B cell (primary cell): ENCODE measurements around the gene ZBTB7A. TPM values are rescaled to one million over a fixed set of nuclear protein-coding genes. Genes with fewer than 3 reads are reported as not detected.

Source experiments
- ATAC-seq: fragments of 200-7000 bp; cut with Tn5 transposase; one replicate; pipeline ENCODE4 v1.10.0; 2021; ENCODE audit warnings: low read depth, mild to moderate bottlenecking, moderate number of reproducible peaks, moderate library complexity
- CTCF ChIA-PET: fragments of 350-600 bp; sonication (Branson Sonifier 250); formaldehyde crosslinking; loops from one replicate; lab custom pipeline; 2021; ENCODE audit warnings: antibody characterized with exemption, inconsistent platforms; lab: Charles Lee
- POLR2A ChIA-PET: fragments of 350-600 bp; sonication (Branson Sonifier 250); formaldehyde crosslinking; loops from one replicate; lab custom pipeline; 2021; ENCODE audit warnings: antibody characterized with exemption; lab: Charles Lee
- DNase-seq: peaks from one replicate; pipeline ENCODE4 v3.0.0; 2013
- H2AFZ ChIP-seq: 2 replicates; pipeline ENCODE4 v1.6.1; 2012; ENCODE audit warnings: mild to moderate bottlenecking, low read depth, low read length; ENCODE audit not compliant: insufficient read depth, poor library complexity, severe bottlenecking
- H3K27ac ChIP-seq, 2 donors: 1 replicate in 1 of 2; 2 replicates in 1 of 2; pipeline ENCODE4 v1.5.1; 2012 to 2013; ENCODE audit warnings: low read length in 2 of 2, mild to moderate bottlenecking in 2 of 2, moderate library complexity in 1 of 2
- H3K27me3 ChIP-seq, 4 experiments: fragments of 200-600 bp in 1 of 4; sonication (generic) in 1 of 4; replicated peaks in 1 of 4; 1 replicate in 2 of 4; 2 replicates in 2 of 4; pipeline versions ENCODE4 v1.6.1 to v1.7.0; 2013 to 2016; ENCODE audit warnings: low read length in 3 of 4, mild to moderate bottlenecking in 2 of 4, mixed read lengths in 1 of 4, moderate library complexity in 1 of 4; ENCODE audit not compliant: insufficient read depth in 4 of 4, control insufficient read depth in 3 of 4; ENCODE audit errors: control extremely low read depth in 1 of 4
- H3K36me3 ChIP-seq, 2 experiments: replicated peaks in 1 of 2; 1 replicate in 1 of 2; 2 replicates in 1 of 2; pipeline versions ENCODE4 v1.6.1 to v1.7.1; 2013; ENCODE audit warnings: low read length in 1 of 2; ENCODE audit not compliant: insufficient read depth in 2 of 2, control insufficient read depth in 1 of 2; ENCODE audit errors: control extremely low read depth in 1 of 2, extremely low read depth in 1 of 2
- H3K4me1 ChIP-seq, 2 donors: fragments of 200-600 bp in 1 of 2; sonication (generic) in 1 of 2; 1 replicate in 1 of 2; 2 replicates in 1 of 2; pipeline versions ENCODE4 v1.5.1 to v1.6.1; 2013 to 2017; ENCODE audit warnings: low read length in 2 of 2; ENCODE audit not compliant: control insufficient read depth in 2 of 2, insufficient read depth in 2 of 2
- H3K4me2 ChIP-seq: replicated peaks from 2 replicates; pipeline ENCODE3; 2012; ENCODE audit warnings: mild to moderate bottlenecking, low read depth, low read length; ENCODE audit not compliant: poor library complexity, severe bottlenecking
- H3K4me3 ChIP-seq, 5 experiments: fragments of 200-600 bp in 1 of 5; sonication (generic) in 1 of 5; 1 replicate in 3 of 5; 2 replicates in 2 of 5; pipeline versions ENCODE4 v1.5.1 to v1.7.0; 2011 to 2016; ENCODE audit warnings: low read length in 4 of 5, mild to moderate bottlenecking in 4 of 5, low read depth in 2 of 5, control low read depth in 1 of 5, moderate library complexity in 1 of 5; ENCODE audit not compliant: insufficient read depth in 1 of 5; ENCODE audit errors: control extremely low read depth in 1 of 5, extremely low read depth in 1 of 5
- H3K79me2 ChIP-seq: fragments of 200-600 bp; sonication (generic); one replicate; pipeline ENCODE4 v1.6.0; 2016; ENCODE audit warnings: low read length; ENCODE audit not compliant: control insufficient read depth, insufficient read depth
- H3K9ac ChIP-seq: fragments of 200-600 bp; sonication (generic); 2 replicates; pipeline ENCODE4 v1.6.1; 2017; ENCODE audit warnings: mild to moderate bottlenecking, low read length, moderate library complexity
- H3K9me3 ChIP-seq, 3 donors: one replicate each; pipeline versions ENCODE4 v1.6.1 to v1.7.1; 2013; ENCODE audit warnings: low read length in 2 of 3; ENCODE audit not compliant: control insufficient read depth in 2 of 3, insufficient read depth in 1 of 3; ENCODE audit errors: control extremely low read depth in 1 of 3
- H4K20me1 ChIP-seq: 2 replicates; pipeline ENCODE4 v1.6.0; 2012; ENCODE audit warnings: mild to moderate bottlenecking, low read length; ENCODE audit not compliant: insufficient read depth, control insufficient read depth, poor library complexity, severe bottlenecking
- H3K27ac Mint-ChIP-seq: one replicate; pipeline ENCODE4 v1.8.0; 2021; ENCODE audit warnings: mixed read lengths
- H3K27me3 Mint-ChIP-seq: one replicate; pipeline ENCODE4 v1.8.0; 2021; ENCODE audit warnings: mixed read lengths
- H3K4me1 Mint-ChIP-seq: one replicate; pipeline ENCODE4 v1.8.0; 2021; ENCODE audit warnings: mixed read lengths
- H3K4me3 Mint-ChIP-seq: one replicate; pipeline ENCODE4 v1.8.0; 2021; ENCODE audit warnings: mixed read lengths
- H3K9me3 Mint-ChIP-seq: one replicate; pipeline ENCODE4 v1.8.0; 2022; ENCODE audit warnings: mixed read lengths; ENCODE audit not compliant: insufficient read depth
- CTCF ChIP-seq: fragments of 200-600 bp; IDR thresholded peaks from one replicate; pipeline ENCODE4 v1.8.0; 2022; ENCODE audit warnings: antibody characterized with exemption, mild to moderate bottlenecking
- EZH2 ChIP-seq: IDR thresholded peaks from 2 replicates; pipeline ENCODE4 v1.6.1; 2012; ENCODE audit warnings: borderline replicate concordance, low read depth, mild to moderate bottlenecking, moderate library complexity, low read length; ENCODE audit not compliant: insufficient read depth, poor library complexity, severe bottlenecking
- WGBS: methylation state at CpG from one replicate; pipeline ENCODE4 v1.1.5; 2013; ENCODE audit warnings: missing lambda C conversion rate; ENCODE audit not compliant: insufficient coverage; 5-methylcytosine and 5-hydroxymethylcytosine counted together
- intact Hi-C: fragments of 100-400 bp; cut with micrococcal nuclease; formaldehyde crosslinking; loops from one replicate; pipeline ENCODE4 v1.10.0; 2022
- polyA plus RNA-seq: library from polyadenylated mRNA; depleted of rRNA; stranded (reverse); fragments of >200 nt; gene quantifications from 2 replicates; pipeline ENCODE4 v1.2.3, GENCODE V29; 2012
- total RNA-seq, 2 donors: library from RNA; stranded (reverse); fragments of 120-200 nt in 1 of 2; gene quantifications; 1 replicate in 1 of 2; 2 replicates in 1 of 2; pipeline versions ENCODE4 v1.2.3 to v1.2.4, GENCODE V29; 2013 to 2022

The ZBTB7A gene
- total and polyA plus RNA-seq, 2 donors (not counting 1 experiment from before 2014, with no cell fraction given), result 24.8 to 62.6 TPM

- no peaks in the 10 kb centered on the region for H3K27me3 ChIP-seq
- Mint-ChIP-seq H3K27ac (no peak overlapping the region), H3K4me3 (peak overlapping the region; percentile 18), H3K4me1 (peaks cover 37% of the 10 kb centered on the region), H3K27me3 (no peaks in the 10 kb centered on the region), H3K9me3 (no peaks in the 10 kb centered on the region)
- ChIA-PET CTCF (no interaction called here), POLR2A (no interaction called here)
- no peak for ATAC-seq
- H3K36me3 ChIP-seq, result peaks cover 0 to 48% of the 10 kb centered on the region in 2 experiments
- WGBS, result 97% methylated on average over 74 of the region's 82 CpGs
- H4K20me1 ChIP-seq, result peaks cover 96% of the 10 kb centered on the region
- no peak for DNase-seq
- H3K4me1 ChIP-seq, result peaks cover under 1 to 16% of the 10 kb centered on the region in 2 donors
- intact Hi-C loops, result no loop called here
- H3K27ac ChIP-seq, result no peak overlapping the region
- H2AFZ ChIP-seq, result no peak overlapping the region
- H3K4me3 ChIP-seq, result no peak overlapping the region
- peaks cover 97% of the 10 kb centered on the region for H3K79me2 ChIP-seq
- TF ChIP-seq EZH2, result no peak
- H3K9ac ChIP-seq, result no peak overlapping the region
- H3K9me3 ChIP-seq, result peaks cover 0 to 8% (median 0%) of the 10 kb centered on the region in 3 donors
- no peak overlapping the region for H3K4me2 ChIP-seq
Measured at GRCh38 chr19:4053423-4054324, 13.0 kb downstream of the ZBTB7A start.

- no peaks in the 10 kb centered on the region for H3K9me3 Mint-ChIP-seq
- H3K4me1 Mint-ChIP-seq, result peaks cover 36% of the 10 kb centered on the region
- intact Hi-C loops, result no loop called here
- Histone ChIP-seq H3K4me1 (peaks cover 0 to 10% of the 10 kb centered on the region in 2 donors), H3K4me2 (peak overlapping the region; percentile 17), H3K27me3 (no peaks in the 10 kb centered on the region), H2AFZ (no peak overlapping the region), H3K36me3 (peaks cover 0 to 50% of the 10 kb centered on the region in 2 experiments), H3K9me3 (peaks cover 0 to 8% (median 0%) of the 10 kb centered on the region in 3 donors), H3K79me2 (peaks cover 97% of the 10 kb centered on the region), H3K9ac (no peak overlapping the region), H3K27ac (no peak overlapping the region), H4K20me1 (peaks cover 96% of the 10 kb centered on the region), H3K4me3 (no peak overlapping the region)
- WGBS, result 78% methylated on average over 13 of the region's 13 CpGs
- no peak for DNase-seq
- CTCF ChIA-PET, result no interaction called here
- POLR2A ChIA-PET, result no interaction called here
- TF ChIP-seq CTCF (no peak), EZH2 (no peak)
- no peak overlapping the region for H3K27ac Mint-ChIP-seq
- ATAC-seq, result no peak
- peak overlapping the region; percentile 18 for H3K4me3 Mint-ChIP-seq
- no peaks in the 10 kb centered on the region for H3K27me3 Mint-ChIP-seq
Measured at GRCh38 chr19:4052993-4053422, 13.7 kb downstream of the ZBTB7A start.
